ENCODE results near the gene CDC45.

The CDC45 gene

GRCh38 chr22:19567157-19568009 lies 87.7 kb downstream of the CDC45 start:
- no peak for DNase-seq

GRCh38 chr22:19568337-19569275 lies 88.9 kb downstream of the CDC45 start:
- DNase-seq, result no peak

DNA sequence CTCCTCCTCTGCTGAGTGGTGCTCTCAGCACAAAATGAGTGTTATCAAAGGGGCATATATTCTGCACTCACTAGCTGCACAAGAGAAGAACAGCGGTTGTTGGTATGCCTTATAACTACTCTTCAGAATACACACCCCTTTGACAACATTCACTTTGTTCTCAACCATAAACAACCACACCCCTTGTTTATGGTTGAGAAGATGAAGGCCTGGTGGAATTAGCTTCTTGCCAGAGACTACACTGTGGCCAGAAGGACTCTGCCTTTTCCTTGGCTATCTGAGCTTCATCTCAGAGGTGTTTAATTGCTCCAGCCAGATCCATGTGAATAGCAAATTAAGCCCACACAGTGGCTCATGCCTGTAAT lies 89.5 kb downstream of the CDC45 start:
- no peak for DNase-seq

DNA sequence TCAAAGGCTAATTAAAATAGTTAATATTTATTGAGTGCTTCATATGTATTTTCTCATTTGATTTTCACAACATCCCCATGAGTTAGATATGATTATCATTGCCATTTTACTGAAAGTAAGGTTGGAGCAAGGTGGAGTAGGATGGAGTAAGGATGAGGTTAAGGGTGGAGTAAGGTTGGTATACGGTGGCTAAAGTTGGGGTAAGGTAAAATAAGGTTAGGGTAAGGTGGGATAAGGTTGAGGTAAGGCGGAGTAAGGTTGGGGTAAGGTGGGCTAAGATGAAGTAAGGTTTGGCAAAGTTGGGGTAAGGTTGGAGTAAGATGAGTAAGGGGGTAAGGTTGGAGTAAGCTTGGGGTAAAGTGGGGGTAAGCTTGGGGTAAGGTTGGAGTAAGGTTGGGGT lies 90.3 kb downstream of the CDC45 start:
- no peak for DNase-seq
